ENCODE data around the gene PCNX2. TPM values are rescaled to one million over a fixed set of nuclear protein-coding genes. Genes with fewer than 3 reads are reported as not detected.

PCNX2 gene
- total RNA-seq, 3 donors from 2014 or later (not counting 1 experiment from before 2014, with no cell fraction given), result 12.9 to 25.8 (median 16.0) TPM

GRCh38 chr1:233268389-233269022, 27.0 kb downstream of the PCNX2 start:
- Mint-ChIP-seq H3K27ac (no peak overlapping the region), H3K36me3 (no peaks in the 10 kb centered on the region), H3K9me3 (no peaks in the 10 kb centered on the region), H3K4me3 (no peak overlapping the region), H3K27me3 (ENCODE audit: low read depth in 2 of 2) (no peaks in the 10 kb centered on the region), H3K4me1 (no peaks in the 10 kb centered on the region)
- H3K4me1 ChIP-seq (ENCODE audit: control insufficient read depth, insufficient read depth, low read length), result no peaks in the 10 kb centered on the region
- no peaks in the 10 kb centered on the region for H3K36me3 ChIP-seq (ENCODE audit: control insufficient read depth, insufficient read depth, low read length)
- TF ChIP-seq CTCF (IDR thresholded peaks at IDR 0.05), result no peak
- H3K27ac ChIP-seq (ENCODE audit: low read length), result no peak overlapping the region
- no peaks in the 10 kb centered on the region for H3K9me3 ChIP-seq (ENCODE audit: control insufficient read depth, insufficient read depth, low read length)
- no peak overlapping the region for H3K4me3 ChIP-seq (ENCODE audit: low read length)
- intact Hi-C loops (cut with micrococcal nuclease), result no loop called here
- DNase-seq, result no peak
- no peaks in the 10 kb centered on the region for H3K27me3 ChIP-seq (ENCODE audit: control insufficient read depth, insufficient read depth, low read length)
- no peak for ATAC-seq
- 74% methylated on average over 3 of the region's 3 CpGs for WGBS (ENCODE audit: insufficient coverage)

GRCh38 chr1:233261695-233262094, 33.8 kb downstream of the PCNX2 start:
- Histone ChIP-seq H3K27ac (ENCODE audit: low read length) (no peak overlapping the region), H3K4me1 (ENCODE audit: control insufficient read depth, insufficient read depth, low read length) (no peaks in the 10 kb centered on the region), H3K27me3 (ENCODE audit: control insufficient read depth, insufficient read depth, low read length) (no peaks in the 10 kb centered on the region), H3K4me3 (ENCODE audit: low read length) (no peak overlapping the region), H3K36me3 (ENCODE audit: control insufficient read depth, insufficient read depth, low read length) (peaks cover 15% of the 10 kb centered on the region), H3K9me3 (ENCODE audit: control insufficient read depth, insufficient read depth, low read length) (no peaks in the 10 kb centered on the region)
- H3K36me3 Mint-ChIP-seq, result no peaks in the 10 kb centered on the region
- no peak for ATAC-seq
- no peak overlapping the region for H3K4me3 Mint-ChIP-seq
- no peak for TF ChIP-seq CTCF (IDR thresholded peaks at IDR 0.05)
- intact Hi-C loops (cut with micrococcal nuclease), result no loop called here
- no peaks in the 10 kb centered on the region for H3K9me3 Mint-ChIP-seq
- no peaks in the 10 kb centered on the region for H3K4me1 Mint-ChIP-seq
- no peak overlapping the region for H3K27ac Mint-ChIP-seq
- no peaks in the 10 kb centered on the region for H3K27me3 Mint-ChIP-seq (ENCODE audit: low read depth in 2 of 2)
- DNase-seq, result no peak
- 94% methylated on average over 5 of the region's 5 CpGs for whole genome bisulfite sequencing (ENCODE audit: insufficient coverage)

- H3K9me3 Mint-ChIP-seq, result no peaks in the 10 kb centered on the region
- Histone ChIP-seq H3K4me3 (ENCODE audit: low read length) (no peak overlapping the region), H3K9me3 (ENCODE audit: control insufficient read depth, insufficient read depth, low read length) (no peaks in the 10 kb centered on the region), H3K27me3 (ENCODE audit: control insufficient read depth, insufficient read depth, low read length) (no peaks in the 10 kb centered on the region), H3K36me3 (ENCODE audit: control insufficient read depth, insufficient read depth, low read length) (peaks cover 15% of the 10 kb centered on the region), H3K4me1 (ENCODE audit: control insufficient read depth, insufficient read depth, low read length) (no peaks in the 10 kb centered on the region), H3K27ac (ENCODE audit: low read length) (no peak overlapping the region)
- no peak overlapping the region for H3K27ac Mint-ChIP-seq
- no peaks in the 10 kb centered on the region for H3K36me3 Mint-ChIP-seq
- WGBS (ENCODE audit: insufficient coverage), result 75% methylated on average over 2 of the region's 3 CpGs
- TF ChIP-seq CTCF (IDR thresholded peaks at IDR 0.05), result no peak
- ATAC-seq (no peak), DNase-seq (no peak)
- no peaks in the 10 kb centered on the region for H3K4me1 Mint-ChIP-seq
- no peak overlapping the region for H3K4me3 Mint-ChIP-seq
- H3K27me3 Mint-ChIP-seq (ENCODE audit: low read depth in 2 of 2), result no peaks in the 10 kb centered on the region
- intact Hi-C loops (cut with micrococcal nuclease), result no loop called here
Measured at GRCh38 chr1:233261206-233261605, 34.3 kb downstream of the PCNX2 start.

- no peak overlapping the region for H3K4me3 ChIP-seq (ENCODE audit: low read length)
- H3K4me1 ChIP-seq (ENCODE audit: control insufficient read depth, insufficient read depth, low read length), result no peaks in the 10 kb centered on the region
- H3K4me3 Mint-ChIP-seq, result no peak overlapping the region
- TF ChIP-seq CTCF (IDR thresholded peaks at IDR 0.05), result no peak
- no peaks in the 10 kb centered on the region for H3K27me3 Mint-ChIP-seq (ENCODE audit: low read depth in 2 of 2)
- H3K27me3 ChIP-seq (ENCODE audit: control insufficient read depth, insufficient read depth, low read length), result no peaks in the 10 kb centered on the region
- intact Hi-C loops (cut with micrococcal nuclease), result no loop called here
- no peaks in the 10 kb centered on the region for H3K4me1 Mint-ChIP-seq
- no peaks in the 10 kb centered on the region for H3K9me3 Mint-ChIP-seq
- H3K36me3 Mint-ChIP-seq, result no peaks in the 10 kb centered on the region
- no peak overlapping the region for H3K27ac Mint-ChIP-seq
- WGBS (ENCODE audit: insufficient coverage), result over 99% methylated on average over 6 of the region's 6 CpGs
- no peak overlapping the region for H3K27ac ChIP-seq (ENCODE audit: low read length)
- no peaks in the 10 kb centered on the region for H3K9me3 ChIP-seq (ENCODE audit: control insufficient read depth, insufficient read depth, low read length)
- ATAC-seq (no peak), DNase-seq (no peak)
- peaks cover 15% of the 10 kb centered on the region for H3K36me3 ChIP-seq (ENCODE audit: control insufficient read depth, insufficient read depth, low read length)
Measured at GRCh38 chr1:233257786-233258185, 37.7 kb downstream of the PCNX2 start.

Data from natural killer cell (primary cell).